Hematopoietic multipotent progenitor cell treated with erythropoietin and hydrocortisone succinate and interleukin-3 and kit ligand, for 6 days (in vitro differentiated cells): Measurements from ENCODE around the gene UNC13A.
A peak's percentile ranks its signal among the peaks of the same experiment; 100 is the strongest.

ENCODE experiments used
- DNase-seq: peaks from one replicate; pipeline ENCODE4 v3.0.0-alpha.2; 2015

The UNC13A gene

GRCh38 chr19:17624314-17624991 is 63.7 kb downstream of the UNC13A start:
- DNase-seq, result no peak

GRCh38 chr19:17623224-17623935 is 64.8 kb downstream of the UNC13A start:
- DNase-seq, result no peak

GRCh38 chr19:17620696-17621095 is 67.5 kb downstream of the UNC13A start:
- no peak for DNase-seq

GRCh38 chr19:17618936-17619335 is 69.2 kb downstream of the UNC13A start:
- no peak for DNase-seq

GRCh38 chr19:17618281-17618903 is 69.8 kb downstream of the UNC13A start:
- no peak for DNase-seq

GRCh38 chr19:17617807-17618192 is 70.4 kb downstream of the UNC13A start:
- no peak for DNase-seq

- DNase-seq, result peak; percentile 26
Measured at GRCh38 chr19:17616961-17617806, 71.0 kb downstream of the UNC13A start.

GRCh38 chr19:17616686-17616960 is 71.5 kb downstream of the UNC13A start:
- no peak for DNase-seq

GRCh38 chr19:17615889-17616685 is 72.1 kb downstream of the UNC13A start:
- no peak for DNase-seq

GRCh38 chr19:17614476-17614875 is 73.7 kb downstream of the UNC13A start:
- no peak for DNase-seq

- DNase-seq, result no peak
Measured at GRCh38 chr19:17611462-17612244, 76.5 kb downstream of the UNC13A start.

- peak; percentile 69 for DNase-seq
Measured at GRCh38 chr19:17610384-17610783, 77.8 kb downstream of the UNC13A start.

GRCh38 chr19:17607936-17608335 is 80.2 kb downstream of the UNC13A start:
- no peak for DNase-seq

GRCh38 chr19:17606590-17607185 is 81.5 kb downstream of the UNC13A start:
- no peak for DNase-seq

- DNase-seq, result peak; percentile 91
Measured at GRCh38 chr19:17605761-17606589, 82.2 kb downstream of the UNC13A start.

- DNase-seq, result no peak
Measured at GRCh38 chr19:17605117-17605516, 83.0 kb downstream of the UNC13A start.

GRCh38 chr19:17604372-17605025 is 83.7 kb downstream of the UNC13A start:
- DNase-seq, result no peak

- no peak for DNase-seq
Measured at GRCh38 chr19:17602872-17603510, 85.2 kb downstream of the UNC13A start.

GRCh38 chr19:17602217-17602616 is 85.9 kb downstream of the UNC13A start:
- no peak for DNase-seq
